ENCODE results near the gene CACNA1G.
A peak's percentile ranks its signal among the peaks of the same experiment; 100 is the strongest.

Gene CACNA1G

DNA sequence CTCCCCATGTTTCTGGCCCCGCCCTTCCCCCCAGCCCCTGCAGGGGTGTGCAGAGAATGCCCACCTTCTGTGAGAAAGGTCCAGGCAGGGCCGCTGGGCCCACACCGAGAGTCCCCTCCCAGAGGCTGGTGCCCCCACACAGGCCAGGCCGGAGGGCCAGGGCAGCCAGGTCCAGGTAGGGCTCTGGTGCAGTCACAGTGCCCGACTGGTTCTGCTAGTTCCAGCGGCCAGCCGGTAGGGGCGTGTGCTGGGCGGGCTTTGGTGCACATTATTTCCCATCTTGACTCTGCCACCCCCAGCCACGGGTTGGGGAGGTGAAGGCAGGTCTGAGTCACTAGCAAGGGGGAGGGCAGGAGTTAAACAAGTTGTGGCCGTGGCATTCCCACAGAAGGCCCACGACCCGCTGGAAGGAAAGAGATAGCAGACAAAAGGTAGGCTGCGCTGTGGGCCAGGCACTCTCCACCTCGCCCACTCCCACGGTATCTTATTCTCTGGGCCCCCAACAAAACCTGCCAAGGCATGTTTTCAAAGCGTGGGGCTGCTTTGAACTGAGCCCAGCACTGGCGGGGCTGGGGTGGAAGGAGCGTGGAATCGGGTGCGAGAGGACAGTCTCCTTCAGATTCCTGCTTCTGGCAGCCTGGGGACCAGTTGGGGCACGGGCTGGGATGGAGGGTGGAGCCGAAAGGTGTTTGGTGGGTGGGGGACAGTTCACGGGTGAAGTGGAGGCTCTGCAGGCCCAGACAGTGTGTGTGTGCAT is 26.1 kb upstream of the CACNA1G start:
- no peak for DNase-seq

- no peak for DNase-seq
Measured at GRCh38 chr17:50534979-50535326, 25.6 kb upstream of the CACNA1G start.

- no peak for DNase-seq
Measured at GRCh38 chr17:50535407-50535806, 25.1 kb upstream of the CACNA1G start.

- no peak for DNase-seq
Measured at GRCh38 chr17:50536683-50537646, 23.6 kb upstream of the CACNA1G start.

DNA sequence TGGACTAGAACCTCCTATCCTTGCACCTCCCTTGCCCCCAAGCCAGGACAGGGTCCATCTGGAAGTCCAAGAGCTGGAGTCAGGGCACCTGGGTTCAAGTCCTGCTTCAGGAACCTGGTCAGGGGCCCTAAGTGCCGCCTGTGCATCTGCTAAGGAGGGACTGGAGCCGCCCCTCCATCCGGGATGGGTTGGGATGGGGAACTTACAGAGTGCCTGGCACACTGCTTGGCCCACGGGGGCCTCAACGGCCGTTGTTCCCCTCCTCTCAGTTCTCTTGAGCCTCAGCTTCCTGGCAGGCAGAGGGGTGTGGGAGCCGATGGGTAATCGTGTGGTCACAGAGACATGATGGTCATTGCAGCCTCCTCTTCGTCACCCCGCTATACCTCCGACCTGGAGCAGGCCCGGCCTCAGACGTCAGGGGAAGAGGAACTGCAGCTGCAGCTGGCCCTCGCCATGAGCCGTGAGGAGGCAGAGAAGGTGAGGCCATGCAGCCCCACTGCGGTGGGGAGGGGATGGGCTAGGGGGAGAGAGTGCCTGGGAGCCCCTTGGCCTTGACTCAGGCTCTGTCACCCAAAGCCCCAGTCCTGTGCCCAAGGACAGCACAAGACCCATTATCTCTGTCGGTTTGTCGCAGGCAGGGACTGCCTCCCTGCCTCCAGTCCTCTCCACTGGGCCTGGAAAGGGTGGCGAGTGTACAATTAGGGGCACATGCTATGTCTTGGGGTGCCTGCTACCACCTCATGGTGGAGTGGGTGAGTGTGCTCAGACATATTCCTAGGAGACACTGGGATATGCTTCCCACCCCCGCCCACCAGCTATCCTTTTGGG is 22.6 kb upstream of the CACNA1G start:
- no peak for DNase-seq

DNA sequence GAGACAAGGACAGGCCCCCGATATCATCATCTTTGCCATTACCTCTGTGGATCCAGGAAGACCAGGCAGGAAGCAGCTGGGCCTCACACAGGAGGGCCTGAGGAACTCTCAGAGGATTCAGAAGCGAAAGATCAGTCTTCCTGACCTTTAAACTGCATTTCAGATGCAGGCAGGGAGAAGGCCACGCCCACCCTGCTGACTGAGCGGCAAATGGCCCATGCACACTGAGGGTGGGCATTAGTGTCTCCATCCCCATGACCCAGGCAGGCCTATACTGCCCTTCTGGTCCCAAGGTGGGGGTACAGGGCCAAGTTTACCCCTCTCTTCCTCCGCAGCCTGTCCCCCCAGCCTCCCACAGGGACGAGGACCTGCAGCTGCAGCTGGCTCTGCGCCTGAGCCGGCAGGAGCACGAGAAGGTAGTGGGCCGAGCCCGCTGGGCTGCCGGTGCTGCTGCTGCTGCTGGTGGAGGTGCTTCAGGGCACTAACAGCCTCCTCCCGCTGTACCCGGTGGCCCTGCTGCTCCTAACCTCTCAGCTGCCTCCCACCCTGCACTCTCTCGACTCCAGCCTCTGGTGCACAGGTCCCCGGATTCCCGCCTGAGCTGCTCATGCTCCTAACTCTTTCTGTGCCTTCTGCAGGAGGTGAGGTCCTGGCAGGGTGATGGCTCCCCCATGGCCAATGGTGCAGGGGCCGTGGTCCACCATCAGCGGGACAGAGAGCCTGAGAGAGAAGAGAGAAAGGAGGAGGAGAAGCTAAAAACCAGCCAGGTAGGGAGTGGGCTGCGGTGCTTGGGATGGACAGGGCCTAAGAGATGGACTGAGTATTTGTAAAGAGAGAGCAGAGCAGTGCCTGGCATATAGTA is 21.7 kb upstream of the CACNA1G start:
- no peak for DNase-seq

DNA sequence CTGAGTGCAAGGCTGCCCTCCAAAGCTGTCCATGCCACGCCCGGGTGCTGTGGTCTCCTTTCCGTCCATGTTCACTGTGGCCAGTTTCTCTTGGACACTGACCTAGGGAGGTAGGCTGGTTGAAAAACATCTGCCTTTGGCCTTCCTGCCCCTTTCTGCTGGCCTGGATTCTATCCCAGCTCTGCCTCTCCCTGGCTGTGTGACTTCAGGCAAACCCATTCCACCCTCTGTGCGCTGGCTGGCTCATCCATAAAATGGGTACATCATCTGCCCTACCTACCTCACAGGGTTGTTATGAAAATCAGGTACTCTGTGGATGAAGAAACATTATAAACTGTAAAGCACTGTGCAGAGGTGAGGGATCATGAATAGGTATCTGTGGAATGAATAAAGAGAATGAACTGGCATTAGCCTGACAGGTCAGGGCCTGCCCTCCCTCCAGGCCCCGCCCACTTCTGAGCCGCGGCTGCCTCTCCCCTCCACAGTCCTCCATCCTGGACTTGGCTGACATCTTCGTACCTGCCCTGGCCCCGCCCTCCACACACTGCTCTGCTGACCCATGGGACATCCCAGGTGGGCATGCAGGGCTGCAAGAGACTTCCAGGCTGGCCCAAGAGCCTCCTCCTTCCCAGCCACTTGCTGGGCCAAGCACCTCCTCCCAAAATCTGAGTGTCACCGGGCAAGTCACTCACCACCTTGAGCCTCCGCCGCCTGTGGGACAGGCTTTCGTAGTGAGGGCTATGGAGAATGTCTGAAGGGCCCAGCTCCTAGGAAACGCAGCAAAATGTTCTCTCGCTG is 20.6 kb upstream of the CACNA1G start:
- no peak for DNase-seq

GRCh38 chr17:50540560-50541401 is 19.7 kb upstream of the CACNA1G start:
- DNase-seq = no peak

- no peak for DNase-seq
Measured at GRCh38 chr17:50541402-50541715, 19.2 kb upstream of the CACNA1G start.

GRCh38 chr17:50541716-50542688 is 18.5 kb upstream of the CACNA1G start:
- DNase-seq = peak; percentile 67

DNA sequence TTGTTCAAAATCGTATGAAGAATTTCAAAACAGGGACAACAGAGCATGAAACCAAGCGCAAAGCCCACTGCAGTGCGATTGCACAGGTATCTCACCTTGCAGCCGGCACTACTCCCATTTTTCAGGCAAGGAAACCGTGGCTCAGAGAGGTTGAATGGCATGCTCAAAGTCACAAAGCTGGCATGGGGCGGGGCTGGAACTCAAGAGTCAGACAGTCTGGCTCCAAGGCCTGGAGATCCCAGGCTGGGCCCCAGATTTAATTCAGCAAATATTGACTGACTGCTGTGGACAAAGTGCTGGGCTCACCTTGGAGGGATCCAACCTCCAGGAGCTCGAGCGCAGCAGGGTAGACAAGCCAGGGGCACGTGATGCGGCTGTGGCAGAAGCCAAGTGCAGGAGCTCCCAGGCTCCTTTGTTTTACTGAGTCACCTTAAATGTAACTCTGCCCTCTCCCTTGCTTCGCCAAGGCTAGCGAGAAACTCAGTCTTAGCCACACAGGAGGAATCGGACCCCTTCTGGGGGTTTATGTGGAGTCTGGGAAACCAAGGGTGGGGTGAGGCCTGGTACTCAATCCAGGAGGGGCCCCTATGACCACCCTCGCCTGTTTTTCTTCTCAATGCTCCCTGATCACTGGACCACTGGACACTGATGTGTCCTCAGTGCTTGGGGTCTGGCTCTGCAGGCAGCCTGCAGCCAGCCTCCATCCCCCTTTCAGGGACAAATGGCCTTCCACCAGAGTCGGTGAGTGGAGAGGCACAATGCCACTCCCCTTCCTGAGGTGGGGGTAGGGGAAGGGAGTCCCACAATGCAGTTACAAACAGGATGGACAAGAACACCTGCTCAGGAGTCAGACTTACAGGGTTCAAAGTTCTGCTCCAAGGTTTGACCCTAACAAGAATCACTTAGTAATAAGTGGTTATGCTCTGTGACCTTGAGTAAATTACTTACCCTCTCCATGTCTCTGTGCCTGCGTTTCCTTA is 17.4 kb upstream of the CACNA1G start:
- no peak for DNase-seq

DNA sequence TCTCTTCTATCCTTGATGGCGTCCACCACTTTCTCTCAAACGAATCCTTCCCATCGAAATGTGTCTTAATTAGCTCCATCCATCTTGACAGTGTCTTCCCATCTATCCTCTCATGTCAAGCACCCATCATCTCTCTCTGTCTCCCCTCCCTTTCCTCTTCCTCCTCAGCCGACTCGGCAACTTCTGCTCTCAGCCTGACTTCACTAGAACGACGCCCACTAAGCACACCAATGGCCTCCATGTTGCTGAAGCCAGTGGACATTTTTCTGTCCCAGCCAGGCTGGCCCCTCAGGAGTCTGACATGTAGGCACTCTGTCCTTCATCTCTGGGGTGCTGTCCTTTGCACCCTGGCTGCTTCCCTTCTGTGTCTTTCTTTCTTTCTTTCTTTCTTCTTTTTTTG is 16.0 kb upstream of the CACNA1G start:
- DNase-seq = no peak

DNA sequence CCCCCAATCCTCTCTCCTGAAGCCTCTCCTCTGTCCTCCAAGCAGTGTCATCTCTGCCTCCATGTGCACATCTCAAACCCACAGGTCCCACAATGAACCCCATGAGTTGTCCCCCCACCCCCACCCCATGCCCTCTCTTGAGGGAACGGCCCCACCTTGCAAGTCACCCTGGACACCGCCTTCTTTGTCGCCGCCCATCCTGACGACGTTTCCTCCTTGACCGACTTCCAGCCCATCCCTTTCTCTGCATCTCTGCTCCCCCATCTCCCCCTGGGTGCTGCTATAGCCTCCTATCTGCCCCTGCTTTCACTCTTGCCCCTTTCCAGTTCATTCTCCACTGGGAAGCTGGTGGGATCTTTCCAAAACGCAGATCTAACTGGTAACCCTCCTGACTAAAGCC is 15.2 kb upstream of the CACNA1G start:
- no peak for DNase-seq

DNA sequence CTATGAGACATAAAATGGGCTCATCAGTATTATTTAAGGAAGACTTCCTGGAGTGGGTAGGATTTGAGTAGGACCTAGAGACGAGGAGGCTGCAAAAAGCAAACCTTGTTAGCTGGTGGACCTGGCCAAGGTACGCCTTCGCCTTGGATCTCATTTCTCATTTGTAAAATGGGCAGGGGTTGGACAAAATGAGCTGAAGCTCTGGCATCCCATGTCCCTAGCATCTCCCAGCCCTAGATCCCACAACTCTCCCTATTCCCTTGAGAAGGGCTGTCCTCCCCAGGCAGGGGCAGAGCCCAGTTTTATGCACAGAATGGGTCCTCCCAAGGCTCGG is 13.8 kb upstream of the CACNA1G start:
- no peak for DNase-seq

GRCh38 chr17:50547035-50547735 is 13.3 kb upstream of the CACNA1G start, which contains the start of gene SPATA20:
SPATA20 (plus strand) TSS chr17:50547174; CDS start chr17:50547209, 35 bp downstream.
- peak; percentile 79 for DNase-seq

DNA sequence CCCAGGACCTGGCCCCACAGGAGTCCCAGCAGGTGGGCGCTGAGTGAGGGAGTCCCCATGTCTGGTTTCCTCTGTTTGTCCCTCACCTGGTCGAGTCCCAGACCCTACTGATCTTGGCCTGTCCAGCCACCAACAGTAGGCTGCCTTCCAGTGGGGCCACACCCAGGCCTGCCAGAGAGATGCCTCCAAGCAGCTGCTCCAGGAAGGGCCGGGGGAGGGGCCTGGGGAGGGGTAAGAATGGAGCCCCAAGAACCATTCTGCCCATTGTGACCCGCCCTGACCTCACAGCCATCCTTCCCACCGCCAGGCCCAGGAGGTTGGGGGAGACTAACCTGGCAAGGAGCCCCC is 12.8 kb upstream of the CACNA1G start:
- DNase-seq = no peak

GRCh38 chr17:50548831-50549230 is 11.7 kb upstream of the CACNA1G start:
- DNase-seq = no peak
